PC-3 (cell line): ENCODE data around the gene MINK1. TPM values are rescaled to one million over a fixed set of nuclear protein-coding genes. Genes with fewer than 3 reads are reported as not detected.

Experiments
- ATAC-seq: fragments of 200-7000 bp; cut with Tn5 transposase; 2 replicates; pipeline ENCODE4 v1.9.1; 2020; ENCODE audit warnings: mild to moderate bottlenecking, moderate library complexity
- BruUV-seq: library from RNA; stranded (reverse); fragments of 400-500 nt; replicated peaks from 2 replicates; lab custom pipeline; 2021; lab: Mats Ljungman, UMichigan
- CTCF ChIA-PET: fragments of 300-600 bp; sonication (Branson Sonifier 250); formaldehyde crosslinking; loops from one replicate; lab custom pipeline; 2022; ENCODE audit warnings: antibody characterized with exemption; lab: Charles Lee
- POLR2A ChIA-PET: fragments of 300-600 bp; sonication (Branson Sonifier 250); formaldehyde crosslinking; loops from one replicate; lab custom pipeline; 2022; ENCODE audit warnings: antibody characterized with exemption; ENCODE audit not compliant: unreplicated experiment; lab: Charles Lee
- DNase-seq: peaks from one replicate; pipeline ENCODE4 v3.0.0-alpha.2; 2015
- H2AFZ ChIP-seq: fragments of 300-600 bp; sonication (generic); 2 replicates; pipeline ENCODE4 v1.6.0; 2016; ENCODE audit warnings: antibody characterized with exemption, low read length
- H3F3A ChIP-seq: fragments of 300-600 bp; sonication (generic); one replicate; pipeline ENCODE4 v1.6.0; 2017; ENCODE audit warnings: antibody characterized with exemption, low read length, control low read depth, mild to moderate bottlenecking; ENCODE audit not compliant: unreplicated experiment
- H3K27ac ChIP-seq: fragments of 300-600 bp; sonication (generic); 2 replicates; pipeline ENCODE4 v1.5.1; 2016; ENCODE audit warnings: mild to moderate bottlenecking, low read length
- H3K27me3 ChIP-seq: fragments of 300-600 bp; sonication (generic); 2 replicates; pipeline ENCODE4 v1.6.1; 2016; ENCODE audit warnings: low read length, mixed read lengths
- H3K36me3 ChIP-seq: fragments of 300-600 bp; sonication (generic); 2 replicates; pipeline ENCODE4 v1.6.1; 2016; ENCODE audit warnings: low read depth, mixed run types, low read length, mixed read lengths
- H3K4me1 ChIP-seq: fragments of 300-600 bp; sonication (generic); 2 replicates; pipeline ENCODE4 v1.5.1; 2016; ENCODE audit warnings: low read length; ENCODE audit not compliant: insufficient read depth
- H3K4me2 ChIP-seq: fragments of 300-600 bp; sonication (generic); 2 replicates; pipeline ENCODE4 v1.6.0; 2016; ENCODE audit warnings: low read length
- H3K4me3 ChIP-seq: fragments of 300-600 bp; sonication (generic); 2 replicates; pipeline ENCODE4 v1.5.1; 2016; ENCODE audit warnings: mild to moderate bottlenecking, low read length, mixed read lengths
- H3K79me2 ChIP-seq: fragments of 300-600 bp; sonication (generic); 2 replicates; pipeline ENCODE4 v1.6.1; 2017; ENCODE audit warnings: low read length, mixed read lengths
- H3K9ac ChIP-seq: fragments of 300-600 bp; sonication (generic); 2 replicates; pipeline ENCODE4 v1.6.0; 2016; ENCODE audit warnings: mild to moderate bottlenecking, low read length
- H3K9me2 ChIP-seq: fragments of 300-600 bp; sonication (generic); replicated peaks from 2 replicates; pipeline ENCODE4 v1.6.1; 2016; ENCODE audit warnings: mixed run types, low read length, mixed read lengths
- H3K9me3 ChIP-seq: fragments of 300-600 bp; sonication (generic); 2 replicates; pipeline ENCODE4 v1.6.1; 2016; ENCODE audit warnings: low read length, mixed read lengths
- H4K20me1 ChIP-seq: fragments of 300-600 bp; sonication (generic); 2 replicates; pipeline ENCODE4 v1.6.1; 2016; ENCODE audit warnings: low read length, mixed read lengths
- EZH2 ChIP-seq: fragments of 300-600 bp; sonication (generic); IDR thresholded peaks from one replicate; pipeline ENCODE4 v1.6.1; 2017; ENCODE audit warnings: antibody characterized with exemption, mild to moderate bottlenecking, low read length; ENCODE audit not compliant: unreplicated experiment
- EZH2phosphoT487 ChIP-seq: fragments of 300-600 bp; sonication (generic); IDR thresholded peaks from 2 replicates; pipeline ENCODE4 v1.6.1; 2018; ENCODE audit warnings: mild to moderate bottlenecking, antibody characterized with exemption, low read length, borderline replicate concordance
- intact Hi-C: fragments of 100-400 bp; cut with micrococcal nuclease; formaldehyde crosslinking; loops from 2 replicates; pipeline ENCODE4 v1.9.0; 2023
- total RNA-seq: library from RNA; depleted of rRNA; stranded (reverse); fragments of >200 nt; gene quantifications from 2 replicates; pipeline ENCODE4 v1.2.3, GENCODE V29; 2014
- TF ChIP-seq, protein P1 (sequence below): fragments of 300-600 bp; sonication (generic); conservative IDR thresholded peaks from 2 replicates; pipeline ENCODE4 v1.5.1; 2017; ENCODE audit warnings: antibody characterized with exemption, low read depth, mild to moderate bottlenecking, low read length

The MINK1 gene
- total RNA-seq, 1 experiment from 2014 or later: 44.5 TPM

DNA sequence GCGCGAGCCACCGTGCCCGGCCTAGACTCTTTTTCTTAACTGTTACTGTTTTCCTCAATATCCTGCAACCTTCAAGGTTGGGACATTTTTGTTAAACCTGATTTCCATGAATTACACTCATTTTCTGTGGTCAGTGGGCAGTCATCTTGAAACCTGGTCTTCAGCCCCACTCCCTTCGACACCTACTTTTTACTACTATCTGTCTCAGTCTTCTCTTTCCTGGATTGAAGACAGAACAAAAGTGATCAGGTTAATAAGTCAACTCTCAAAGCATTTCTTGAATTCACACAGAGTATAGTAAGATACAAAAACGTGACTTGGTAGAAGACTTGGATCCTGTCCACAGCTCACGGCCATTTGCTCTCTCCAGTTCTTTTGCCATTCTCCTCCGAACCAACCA is 6.1 kb downstream of the MINK1 start:
- POLR2A ChIA-PET: no interaction called here
- H4K20me1 ChIP-seq: no peaks in the 10 kb centered on the region
- intact Hi-C loops: loop anchor here (10.0 kb wide), 1 partner anchor 46 kb away; no protein-coding TSS in a partner anchor

DNA sequence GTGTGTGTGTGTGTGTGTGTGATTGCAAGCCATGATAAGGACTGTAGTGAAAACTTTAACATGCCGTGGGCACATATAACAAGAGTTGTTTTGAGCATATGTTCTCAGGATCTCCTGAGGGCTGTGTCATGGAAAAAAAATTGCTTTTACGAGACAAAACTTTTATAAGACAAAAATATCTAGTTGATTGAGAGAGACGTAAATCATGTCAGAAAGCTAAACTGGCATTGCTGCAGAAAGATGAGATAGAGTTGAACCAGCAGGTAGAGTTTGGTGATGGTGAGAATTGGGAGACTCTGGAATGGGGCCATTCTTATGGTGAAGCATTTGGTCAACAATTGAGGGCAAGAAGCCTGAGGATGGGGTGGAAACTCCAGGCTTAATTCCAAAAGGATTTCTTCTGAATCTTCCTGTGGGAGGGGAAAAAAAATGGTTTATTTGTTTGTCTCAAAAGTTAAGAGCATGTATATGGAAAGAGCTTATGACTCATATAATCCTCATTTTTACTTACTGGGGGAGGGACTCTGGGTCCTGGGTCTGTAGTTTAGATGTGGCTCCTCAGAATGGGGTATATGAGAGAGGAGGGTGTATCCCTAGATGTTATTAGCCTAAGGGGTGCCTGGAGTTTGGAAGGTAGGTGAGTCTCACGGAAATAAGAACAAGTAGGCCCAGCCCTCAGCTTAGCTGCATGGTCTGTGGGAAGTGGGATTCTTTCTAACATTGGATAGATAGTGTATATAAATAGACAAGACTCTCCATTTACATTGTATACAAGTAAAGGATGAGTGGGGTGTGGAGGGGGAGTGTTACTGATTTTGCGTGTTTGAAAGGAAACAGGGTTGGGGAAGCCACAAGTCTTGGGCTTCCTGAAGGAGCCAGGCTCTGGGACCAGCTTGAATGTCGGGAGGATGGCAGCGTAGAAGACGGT is 7.1 kb downstream of the MINK1 start:
- Histone ChIP-seq H3K27me3 (no peaks in the 10 kb centered on the region), H4K20me1 (no peaks in the 10 kb centered on the region), H2AFZ (no peak overlapping the region), H3K9ac (peak overlapping the region; percentile 32), H3K36me3 (peaks cover 6% of the 10 kb centered on the region), H3F3A (no peaks in the 10 kb centered on the region), H3K4me1 (peaks cover 36% of the 10 kb centered on the region), H3K9me2 (no peaks in the 10 kb centered on the region), H3K9me3 (no peaks in the 10 kb centered on the region), H3K4me2 (peak overlapping the region; percentile 67), H3K27ac (peak overlapping the region; percentile 80), H3K79me2 (peaks cover 97% of the 10 kb centered on the region), H3K4me3 (no peak overlapping the region; the same call in 1 of the 2 replicates)
- DNase-seq (peak; percentile 70), ATAC-seq (peak; percentile 81)
- intact Hi-C loops: loop anchor here (10.0 kb wide), 1 partner anchor 45 kb away; no protein-coding TSS in a partner anchor
- BruUV-seq: no TSS peak
- ChIA-PET CTCF (interaction anchor here (0.7 kb wide), 1 partner anchor 10 kb away, joined by 7 read pairs; no protein-coding TSS in a partner anchor), POLR2A (interaction anchor here (0.7 to 1.0 kb wide), 2 partner anchors 9 to 35 kb away, joined by 4 read pairs; no protein-coding TSS in a partner anchor)
- TF ChIP-seq EZH2: no peak
- TF ChIP-seq EZH2phosphoT487: no peak
- TF ChIP-seq, protein P1, sequence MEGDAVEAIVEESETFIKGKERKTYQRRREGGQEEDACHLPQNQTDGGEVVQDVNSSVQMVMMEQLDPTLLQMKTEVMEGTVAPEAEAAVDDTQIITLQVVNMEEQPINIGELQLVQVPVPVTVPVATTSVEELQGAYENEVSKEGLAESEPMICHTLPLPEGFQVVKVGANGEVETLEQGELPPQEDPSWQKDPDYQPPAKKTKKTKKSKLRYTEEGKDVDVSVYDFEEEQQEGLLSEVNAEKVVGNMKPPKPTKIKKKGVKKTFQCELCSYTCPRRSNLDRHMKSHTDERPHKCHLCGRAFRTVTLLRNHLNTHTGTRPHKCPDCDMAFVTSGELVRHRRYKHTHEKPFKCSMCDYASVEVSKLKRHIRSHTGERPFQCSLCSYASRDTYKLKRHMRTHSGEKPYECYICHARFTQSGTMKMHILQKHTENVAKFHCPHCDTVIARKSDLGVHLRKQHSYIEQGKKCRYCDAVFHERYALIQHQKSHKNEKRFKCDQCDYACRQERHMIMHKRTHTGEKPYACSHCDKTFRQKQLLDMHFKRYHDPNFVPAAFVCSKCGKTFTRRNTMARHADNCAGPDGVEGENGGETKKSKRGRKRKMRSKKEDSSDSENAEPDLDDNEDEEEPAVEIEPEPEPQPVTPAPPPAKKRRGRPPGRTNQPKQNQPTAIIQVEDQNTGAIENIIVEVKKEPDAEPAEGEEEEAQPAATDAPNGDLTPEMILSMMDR: no peak

More for the DNA sequence above, 6.1 kb downstream of the MINK1 start:
- H3K36me3 ChIP-seq: peaks cover 6% of the 10 kb centered on the region
- H3K4me3 ChIP-seq: 0 out of 2 replicates have a peak overlapping the region, but pooled peaks have one; percentile 9
- H3K9me3 ChIP-seq: no peaks in the 10 kb centered on the region
- H3K27me3 ChIP-seq: no peaks in the 10 kb centered on the region
- H3K4me2 ChIP-seq: peak overlapping the region; percentile 67
- no peak for TF ChIP-seq EZH2
- no peak for TF ChIP-seq EZH2phosphoT487
- TF ChIP-seq, protein P1: no peak
- peaks cover 97% of the 10 kb centered on the region for H3K79me2 ChIP-seq
- H3K27ac ChIP-seq: peak overlapping the region; percentile 80
- H3F3A ChIP-seq: no peaks in the 10 kb centered on the region
- H2AFZ ChIP-seq: no peak overlapping the region
- no peak for ATAC-seq
- peak overlapping the region; percentile 18 for H3K9ac ChIP-seq
- CTCF ChIA-PET: no interaction called here
- peaks cover 46% of the 10 kb centered on the region for H3K4me1 ChIP-seq
- no TSS peak for BruUV-seq
- no peak for DNase-seq
- no peaks in the 10 kb centered on the region for H3K9me2 ChIP-seq
